H9 (cell line): ENCODE results near the gene CAMK2N1. TPM values are rescaled to one million over a fixed set of nuclear protein-coding genes. Genes with fewer than 3 reads are reported as not detected.
A peak's percentile ranks its signal among the peaks of the same experiment; 100 is the strongest.

Source experiments
- DNase-seq: peaks from one replicate; pipeline ENCODE4 v3.0.0-alpha.2; 2017
- H2AFZ ChIP-seq: one replicate; pipeline ENCODE4 v1.6.1; 2013; ENCODE audit warnings: mild to moderate bottlenecking, low read length, control low read depth, moderate library complexity
- H2AK5ac ChIP-seq: 2 replicates; pipeline ENCODE4 v1.6.1; 2013; ENCODE audit warnings: low read length, control low read depth, mixed read lengths; ENCODE audit not compliant: insufficient read length
- H2BK120ac ChIP-seq: one replicate; pipeline ENCODE4 v1.6.1; 2013; ENCODE audit warnings: low read depth, mild to moderate bottlenecking, low read length, control low read depth, inconsistent platforms; ENCODE audit not compliant: poor library complexity, severe bottlenecking
- H2BK12ac ChIP-seq: 2 replicates; pipeline ENCODE4 v1.6.1; 2013; ENCODE audit warnings: low read length, control low read depth, mixed read lengths, low read depth; ENCODE audit not compliant: insufficient read length
- H2BK15ac ChIP-seq: 2 replicates; pipeline ENCODE4 v1.6.1; 2013; ENCODE audit warnings: low read depth, low read length, control low read depth
- H2BK20ac ChIP-seq: one replicate; pipeline ENCODE4 v1.6.1; 2013; ENCODE audit warnings: low read depth, mild to moderate bottlenecking, low read length, control low read depth, inconsistent platforms; ENCODE audit not compliant: poor library complexity, severe bottlenecking
- H2BK5ac ChIP-seq: 2 replicates; pipeline ENCODE4 v1.6.1; 2013; ENCODE audit warnings: low read length, control low read depth, mixed read lengths; ENCODE audit not compliant: insufficient read length
- H3K14ac ChIP-seq: 2 replicates; pipeline ENCODE4 v1.6.1; 2013; ENCODE audit warnings: low read length, control low read depth; ENCODE audit not compliant: insufficient read depth
- H3K18ac ChIP-seq: 2 replicates; pipeline ENCODE4 v1.6.1; 2013; ENCODE audit warnings: low read depth, mild to moderate bottlenecking, mixed read lengths, low read length, control low read depth; ENCODE audit not compliant: insufficient read length
- H3K23ac ChIP-seq: 2 replicates; pipeline ENCODE4 v1.6.1; 2013; ENCODE audit warnings: low read length, control low read depth, mixed read lengths, low read depth; ENCODE audit not compliant: insufficient read length
- H3K23me2 ChIP-seq: 2 replicates; pipeline ENCODE4 v1.6.1; 2013; ENCODE audit warnings: low read depth, mild to moderate bottlenecking, mixed read lengths, low read length, control low read depth; ENCODE audit not compliant: insufficient read length, poor library complexity, severe bottlenecking
- H3K27ac ChIP-seq: 2 replicates; pipeline ENCODE4 v1.5.1; 2013; ENCODE audit warnings: low read length, control low read depth, mixed read lengths, low read depth; ENCODE audit not compliant: insufficient read length
- H3K27me3 ChIP-seq: 2 replicates; pipeline ENCODE4 v1.6.1; 2013; ENCODE audit warnings: low read length, control low read depth, inconsistent platforms; ENCODE audit not compliant: insufficient read depth
- H3K4ac ChIP-seq: 2 replicates; pipeline ENCODE4 v1.6.1; 2013; ENCODE audit warnings: low read depth, mild to moderate bottlenecking, control low read depth, inconsistent platforms, low read length, moderate library complexity
- H3K4me1 ChIP-seq: 2 replicates; pipeline ENCODE4 v1.6.1; 2013; ENCODE audit warnings: low read length, control low read depth, inconsistent platforms; ENCODE audit not compliant: insufficient read depth
- H3K4me2 ChIP-seq: 2 replicates; pipeline ENCODE4 v1.6.1; 2013; ENCODE audit warnings: low read length, control low read depth, mixed read lengths; ENCODE audit not compliant: insufficient read length, insufficient read depth
- H3K56ac ChIP-seq: 2 replicates; pipeline ENCODE4 v1.6.1; 2013; ENCODE audit warnings: low read depth, mild to moderate bottlenecking, mixed read lengths, low read length, control low read depth; ENCODE audit not compliant: insufficient read length
- H3K79me1 ChIP-seq: 2 replicates; pipeline ENCODE4 v1.6.1; 2013; ENCODE audit warnings: low read depth, mild to moderate bottlenecking, moderate library complexity, low read length, control low read depth, inconsistent platforms; ENCODE audit not compliant: insufficient read depth, poor library complexity, severe bottlenecking
- H3K79me2 ChIP-seq: 2 replicates; pipeline ENCODE4 v1.6.1; 2013; ENCODE audit warnings: low read length, control low read depth, inconsistent platforms; ENCODE audit not compliant: insufficient read depth
- H3K9ac ChIP-seq: 2 replicates; pipeline ENCODE4 v1.6.1; 2013; ENCODE audit warnings: low read length, control low read depth, mixed read lengths; ENCODE audit not compliant: insufficient read length; ENCODE audit errors: extremely low read depth
- H3K9me3 ChIP-seq: one replicate; pipeline ENCODE4 v1.6.1; 2013; ENCODE audit warnings: low read depth, low read length, inconsistent platforms; ENCODE audit not compliant: control insufficient read depth
- H3T11ph ChIP-seq: one replicate; pipeline ENCODE4 v1.6.1; 2013; ENCODE audit warnings: mild to moderate bottlenecking, low read length, control low read depth, inconsistent platforms
- H4K20me1 ChIP-seq: one replicate; pipeline ENCODE4 v1.6.1; 2013; ENCODE audit not compliant: control insufficient read depth, insufficient read length, insufficient read depth
- H4K5ac ChIP-seq: 2 replicates; pipeline ENCODE4 v1.6.1; 2013; ENCODE audit warnings: low read depth, mild to moderate bottlenecking, mixed read lengths, low read length, control low read depth; ENCODE audit not compliant: insufficient read length
- H4K8ac ChIP-seq: replicated peaks from 2 replicates; pipeline ENCODE4 v1.6.1; 2013; ENCODE audit warnings: low read length, control low read depth, mixed read lengths, low read depth; ENCODE audit not compliant: insufficient read length
- H4K91ac ChIP-seq: 2 replicates; pipeline ENCODE4 v1.6.1; 2013; ENCODE audit warnings: low read depth, mild to moderate bottlenecking, moderate library complexity, mixed read lengths, low read length, control low read depth; ENCODE audit not compliant: insufficient read length
- H3K27ac Mint-ChIP-seq, 3 experiments: 2 replicates in 2 of 3; 3 replicates in 1 of 3; pipeline ENCODE4 v1.8.0; 2020 to 2021; ENCODE audit warnings: mixed read lengths in 3 of 3, mild to moderate bottlenecking in 1 of 3, moderate library complexity in 1 of 3
- H3K27me3 Mint-ChIP-seq: 2 replicates; pipeline ENCODE4 v1.8.0; 2021; ENCODE audit warnings: low read depth, mild to moderate bottlenecking, moderate library complexity, mixed read lengths
- H3K36me3 Mint-ChIP-seq, 3 experiments: 2 replicates in 2 of 3; 3 replicates in 1 of 3; pipeline ENCODE4 v1.8.0; 2020 to 2021; ENCODE audit warnings: low read depth in 3 of 3, mixed read lengths in 3 of 3; ENCODE audit not compliant: insufficient read depth in 1 of 3
- H3K4me1 Mint-ChIP-seq, 2 experiments: 2 replicates each; pipeline ENCODE4 v1.8.0; 2020; ENCODE audit warnings: mixed read lengths in 2 of 2
- H3K4me3 Mint-ChIP-seq, 2 experiments: 2 replicates in 1 of 2; 3 replicates in 1 of 2; pipeline ENCODE4 v1.8.0; 2020 to 2021; ENCODE audit warnings: mild to moderate bottlenecking in 2 of 2, mixed read lengths in 2 of 2, moderate library complexity in 1 of 2
- H3K9me3 Mint-ChIP-seq, 2 experiments: 2 replicates in 1 of 2; 3 replicates in 1 of 2; pipeline ENCODE4 v1.8.0; 2020; ENCODE audit warnings: mild to moderate bottlenecking in 2 of 2, mixed read lengths in 2 of 2, moderate library complexity in 1 of 2
- CTCF ChIP-seq: fragments of 200-600 bp; sonication (generic); conservative IDR thresholded peaks from 3 replicates; pipeline ENCODE4 v1.8.0; 2021; ENCODE audit warnings: antibody characterized with exemption, mild to moderate bottlenecking
- WGBS: extraction: QIAGEN DNeasy Blood & Tissue Kit; methylation state at CpG from one replicate; pipeline ENCODE4 v1.1.7; 2013; ENCODE audit warnings: missing lambda C conversion rate, low lambda C conversion rate, mixed read lengths; ENCODE audit not compliant: insufficient read length; ENCODE audit errors: extremely low coverage; 5-methylcytosine and 5-hydroxymethylcytosine counted together
- total RNA-seq: library from RNA; stranded (reverse); gene quantifications from 2 replicates; pipeline ENCODE4 v1.2.1, GENCODE V29; 2021

Gene CAMK2N1
- total RNA-seq, 1 experiment from 2014 or later, result 1.2 TPM

GRCh38 chr1:20507564-20508410, 21.8 kb upstream of the CAMK2N1 start, which contains the start of gene MUL1:
TSS of gene MUL1 (minus strand) at chr1:20508151. CDS start at chr1:20508024, 127 bp downstream.
- no peak within 1 kb of the TSS for H2BK5ac ChIP-seq
- no peaks in the 10 kb centered on the region for H3K9me3 ChIP-seq
- no peak within 1 kb of the TSS for H2AK5ac ChIP-seq
- Mint-ChIP-seq H3K9me3 (no peaks in the 10 kb centered on the region), H3K4me3 (peak within 1 kb of the TSS; percentile 88 to 90), H3K36me3 (peaks cover 0 to 8% (median 0%) of the 10 kb centered on the region in 3 experiments; a peak in 2 of 7 replicates), H3K27ac (peak within 1 kb of the TSS; percentile 10 to 91 (median 88); a peak in 5 of 7 replicates), H3K27me3 (peaks cover 40% of the 10 kb centered on the region), H3K4me1 (peaks cover 0 to 5% of the 10 kb centered on the region in 2 experiments; a peak in 2 of 4 replicates)
- no peak within 1 kb of the TSS for H2BK120ac ChIP-seq
- no peaks in the 10 kb centered on the region for H4K20me1 ChIP-seq
- WGBS, result no CpG with 5 or more reads among the region's 58 CpGs
- no peak within 1 kb of the TSS for H4K5ac ChIP-seq
- no peak within 1 kb of the TSS for H2BK20ac ChIP-seq
- H2AFZ ChIP-seq, result no peak within 1 kb of the TSS
- H3K27me3 ChIP-seq, result no peaks in the 10 kb centered on the region
- no peak within 1 kb of the TSS for H4K8ac ChIP-seq
- H3K18ac ChIP-seq, result no peak within 1 kb of the TSS
- peaks cover 3% of the 10 kb centered on the region for H3K23me2 ChIP-seq
- no peak within 1 kb of the TSS for H3K27ac ChIP-seq
- peak within 1 kb of the TSS; percentile 19; the same call in 1 of the 2 replicates for H3K14ac ChIP-seq
- H3K4ac ChIP-seq, result no peak within 1 kb of the TSS
- no peak within 1 kb of the TSS for H3K23ac ChIP-seq
- H2BK12ac ChIP-seq, result no peak within 1 kb of the TSS
- no peak for TF ChIP-seq CTCF
- peak; percentile 95 for DNase-seq
- no peak within 1 kb of the TSS for H3K56ac ChIP-seq
- peak within 1 kb of the TSS; percentile 84 for H3K9ac ChIP-seq
- H3K79me1 ChIP-seq, result peaks cover 3% of the 10 kb centered on the region
- no peak within 1 kb of the TSS for H2BK15ac ChIP-seq
- H3T11ph ChIP-seq, result no peak within 1 kb of the TSS
- H3K79me2 ChIP-seq, result peaks cover 4% of the 10 kb centered on the region; the same call in 1 of the 2 replicates
- H3K4me1 ChIP-seq, result no peaks in the 10 kb centered on the region
- H4K91ac ChIP-seq, result no peak within 1 kb of the TSS
- peak within 1 kb of the TSS; percentile 99 for H3K4me2 ChIP-seq
